GM18870 (cell line): ENCODE measurements around the gene HOXD4.

ENCODE experiments used
- ATAC-seq: cut with Tn5 transposase; IDR thresholded peaks from one replicate; pipeline ENCODE4 v1.9.1; 2021; ENCODE audit warnings: moderate library complexity; ENCODE audit not compliant: unreplicated experiment

Gene HOXD4

GRCh38 chr2:176187899-176188773 lies 36.8 kb downstream of the HOXD4 start, which contains the start of gene HOXD1:
Gene HOXD1, plus strand, starts transcription at chr2:176188668. Its CDS starts 134 bp downstream, at chr2:176188802.
- no peak for ATAC-seq

- ATAC-seq: no peak
Measured at GRCh38 chr2:176188774-176189680, 37.7 kb downstream of the HOXD4 start.

- no peak for ATAC-seq
Measured at GRCh38 chr2:176189681-176190641, 38.6 kb downstream of the HOXD4 start.

GRCh38 chr2:176192351-176192750 lies 41.0 kb downstream of the HOXD4 start:
- ATAC-seq: no peak

- no peak for ATAC-seq
Measured at GRCh38 chr2:176193048-176193447, 41.7 kb downstream of the HOXD4 start.

- no peak for ATAC-seq
Measured at GRCh38 chr2:176199902-176200301, 48.6 kb downstream of the HOXD4 start.

GRCh38 chr2:176200971-176201370 lies 49.6 kb downstream of the HOXD4 start:
- no peak for ATAC-seq

GRCh38 chr2:176202491-176202890 lies 51.1 kb downstream of the HOXD4 start:
- ATAC-seq: no peak
